H9 (cell line): ENCODE results near the gene RABGAP1L. TPM values are rescaled to one million over a fixed set of nuclear protein-coding genes. Genes with fewer than 3 reads are reported as not detected.

Experiments used
- DNase-seq: peaks from one replicate; pipeline ENCODE4 v3.0.0-alpha.2; 2017
- H2AFZ ChIP-seq: one replicate; pipeline ENCODE4 v1.6.1; 2013; ENCODE audit warnings: mild to moderate bottlenecking, low read length, control low read depth, moderate library complexity
- H2AK5ac ChIP-seq: 2 replicates; pipeline ENCODE4 v1.6.1; 2013; ENCODE audit warnings: low read length, control low read depth, mixed read lengths; ENCODE audit not compliant: insufficient read length
- H2BK120ac ChIP-seq: one replicate; pipeline ENCODE4 v1.6.1; 2013; ENCODE audit warnings: low read depth, mild to moderate bottlenecking, low read length, control low read depth, inconsistent platforms; ENCODE audit not compliant: poor library complexity, severe bottlenecking
- H2BK12ac ChIP-seq: 2 replicates; pipeline ENCODE4 v1.6.1; 2013; ENCODE audit warnings: low read length, control low read depth, mixed read lengths, low read depth; ENCODE audit not compliant: insufficient read length
- H2BK15ac ChIP-seq: 2 replicates; pipeline ENCODE4 v1.6.1; 2013; ENCODE audit warnings: low read depth, low read length, control low read depth
- H2BK20ac ChIP-seq: one replicate; pipeline ENCODE4 v1.6.1; 2013; ENCODE audit warnings: low read depth, mild to moderate bottlenecking, low read length, control low read depth, inconsistent platforms; ENCODE audit not compliant: poor library complexity, severe bottlenecking
- H2BK5ac ChIP-seq: 2 replicates; pipeline ENCODE4 v1.6.1; 2013; ENCODE audit warnings: low read length, control low read depth, mixed read lengths; ENCODE audit not compliant: insufficient read length
- H3K14ac ChIP-seq: 2 replicates; pipeline ENCODE4 v1.6.1; 2013; ENCODE audit warnings: low read length, control low read depth; ENCODE audit not compliant: insufficient read depth
- H3K18ac ChIP-seq: 2 replicates; pipeline ENCODE4 v1.6.1; 2013; ENCODE audit warnings: low read depth, mild to moderate bottlenecking, mixed read lengths, low read length, control low read depth; ENCODE audit not compliant: insufficient read length
- H3K23ac ChIP-seq: 2 replicates; pipeline ENCODE4 v1.6.1; 2013; ENCODE audit warnings: low read length, control low read depth, mixed read lengths, low read depth; ENCODE audit not compliant: insufficient read length
- H3K23me2 ChIP-seq: 2 replicates; pipeline ENCODE4 v1.6.1; 2013; ENCODE audit warnings: low read depth, mild to moderate bottlenecking, mixed read lengths, low read length, control low read depth; ENCODE audit not compliant: insufficient read length, poor library complexity, severe bottlenecking
- H3K27ac ChIP-seq: 2 replicates; pipeline ENCODE4 v1.5.1; 2013; ENCODE audit warnings: low read length, control low read depth, mixed read lengths, low read depth; ENCODE audit not compliant: insufficient read length
- H3K27me3 ChIP-seq: 2 replicates; pipeline ENCODE4 v1.6.1; 2013; ENCODE audit warnings: low read length, control low read depth, inconsistent platforms; ENCODE audit not compliant: insufficient read depth
- H3K4ac ChIP-seq: 2 replicates; pipeline ENCODE4 v1.6.1; 2013; ENCODE audit warnings: low read depth, mild to moderate bottlenecking, control low read depth, inconsistent platforms, low read length, moderate library complexity
- H3K4me1 ChIP-seq: 2 replicates; pipeline ENCODE4 v1.6.1; 2013; ENCODE audit warnings: low read length, control low read depth, inconsistent platforms; ENCODE audit not compliant: insufficient read depth
- H3K4me2 ChIP-seq: 2 replicates; pipeline ENCODE4 v1.6.1; 2013; ENCODE audit warnings: low read length, control low read depth, mixed read lengths; ENCODE audit not compliant: insufficient read length, insufficient read depth
- H3K56ac ChIP-seq: 2 replicates; pipeline ENCODE4 v1.6.1; 2013; ENCODE audit warnings: low read depth, mild to moderate bottlenecking, mixed read lengths, low read length, control low read depth; ENCODE audit not compliant: insufficient read length
- H3K79me1 ChIP-seq: 2 replicates; pipeline ENCODE4 v1.6.1; 2013; ENCODE audit warnings: low read depth, mild to moderate bottlenecking, moderate library complexity, low read length, control low read depth, inconsistent platforms; ENCODE audit not compliant: insufficient read depth, poor library complexity, severe bottlenecking
- H3K79me2 ChIP-seq: 2 replicates; pipeline ENCODE4 v1.6.1; 2013; ENCODE audit warnings: low read length, control low read depth, inconsistent platforms; ENCODE audit not compliant: insufficient read depth
- H3K9ac ChIP-seq: 2 replicates; pipeline ENCODE4 v1.6.1; 2013; ENCODE audit warnings: low read length, control low read depth, mixed read lengths; ENCODE audit not compliant: insufficient read length; ENCODE audit errors: extremely low read depth
- H3K9me3 ChIP-seq: one replicate; pipeline ENCODE4 v1.6.1; 2013; ENCODE audit warnings: low read depth, low read length, inconsistent platforms; ENCODE audit not compliant: control insufficient read depth
- H3T11ph ChIP-seq: one replicate; pipeline ENCODE4 v1.6.1; 2013; ENCODE audit warnings: mild to moderate bottlenecking, low read length, control low read depth, inconsistent platforms
- H4K20me1 ChIP-seq: one replicate; pipeline ENCODE4 v1.6.1; 2013; ENCODE audit not compliant: control insufficient read depth, insufficient read length, insufficient read depth
- H4K5ac ChIP-seq: 2 replicates; pipeline ENCODE4 v1.6.1; 2013; ENCODE audit warnings: low read depth, mild to moderate bottlenecking, mixed read lengths, low read length, control low read depth; ENCODE audit not compliant: insufficient read length
- H4K8ac ChIP-seq: replicated peaks from 2 replicates; pipeline ENCODE4 v1.6.1; 2013; ENCODE audit warnings: low read length, control low read depth, mixed read lengths, low read depth; ENCODE audit not compliant: insufficient read length
- H4K91ac ChIP-seq: 2 replicates; pipeline ENCODE4 v1.6.1; 2013; ENCODE audit warnings: low read depth, mild to moderate bottlenecking, moderate library complexity, mixed read lengths, low read length, control low read depth; ENCODE audit not compliant: insufficient read length
- H3K27ac Mint-ChIP-seq, 3 experiments: 2 replicates in 2 of 3; 3 replicates in 1 of 3; pipeline ENCODE4 v1.8.0; 2020 to 2021; ENCODE audit warnings: mixed read lengths in 3 of 3, mild to moderate bottlenecking in 1 of 3, moderate library complexity in 1 of 3
- H3K27me3 Mint-ChIP-seq: 2 replicates; pipeline ENCODE4 v1.8.0; 2021; ENCODE audit warnings: low read depth, mild to moderate bottlenecking, moderate library complexity, mixed read lengths
- H3K36me3 Mint-ChIP-seq, 3 experiments: 2 replicates in 2 of 3; 3 replicates in 1 of 3; pipeline ENCODE4 v1.8.0; 2020 to 2021; ENCODE audit warnings: low read depth in 3 of 3, mixed read lengths in 3 of 3; ENCODE audit not compliant: insufficient read depth in 1 of 3
- H3K4me1 Mint-ChIP-seq, 2 experiments: 2 replicates each; pipeline ENCODE4 v1.8.0; 2020; ENCODE audit warnings: mixed read lengths in 2 of 2
- H3K4me3 Mint-ChIP-seq, 2 experiments: 2 replicates in 1 of 2; 3 replicates in 1 of 2; pipeline ENCODE4 v1.8.0; 2020 to 2021; ENCODE audit warnings: mild to moderate bottlenecking in 2 of 2, mixed read lengths in 2 of 2, moderate library complexity in 1 of 2
- H3K9me3 Mint-ChIP-seq, 2 experiments: 2 replicates in 1 of 2; 3 replicates in 1 of 2; pipeline ENCODE4 v1.8.0; 2020; ENCODE audit warnings: mild to moderate bottlenecking in 2 of 2, mixed read lengths in 2 of 2, moderate library complexity in 1 of 2
- WGBS: extraction: QIAGEN DNeasy Blood & Tissue Kit; methylation state at CpG from one replicate; pipeline ENCODE4 v1.1.7; 2013; ENCODE audit warnings: missing lambda C conversion rate, low lambda C conversion rate, mixed read lengths; ENCODE audit not compliant: insufficient read length; ENCODE audit errors: extremely low coverage; 5-methylcytosine and 5-hydroxymethylcytosine counted together
- total RNA-seq: library from RNA; stranded (reverse); gene quantifications from 2 replicates; pipeline ENCODE4 v1.2.1, GENCODE V29; 2021
- TF ChIP-seq, protein P1 (sequence below): fragments of 200-600 bp; sonication (generic); conservative IDR thresholded peaks from 3 replicates; pipeline ENCODE4 v1.8.0; 2021; ENCODE audit warnings: antibody characterized with exemption, mild to moderate bottlenecking

RABGAP1L gene
- total RNA-seq, 1 experiment from 2014 or later: 147 TPM

GRCh38 chr1:174135211-174135610 lies 24.1 kb upstream of the RABGAP1L start:
- Histone ChIP-seq H3K4me1 (no peaks in the 10 kb centered on the region), H4K8ac (no peak overlapping the region), H3T11ph (no peak overlapping the region), H4K5ac (no peak overlapping the region), H3K23ac (no peak overlapping the region), H3K9ac (no peak overlapping the region), H3K79me1 (no peaks in the 10 kb centered on the region), H3K27ac (no peak overlapping the region), H2BK12ac (no peak overlapping the region), H2AK5ac (no peak overlapping the region), H3K23me2 (no peaks in the 10 kb centered on the region), H3K56ac (no peak overlapping the region), H2BK20ac (no peak overlapping the region), H4K91ac (no peak overlapping the region), H2BK15ac (no peak overlapping the region), H3K18ac (no peak overlapping the region), H3K4ac (no peak overlapping the region), H2BK5ac (no peak overlapping the region), H3K79me2 (no peaks in the 10 kb centered on the region), H3K14ac (no peak overlapping the region), H3K4me2 (no peak overlapping the region), H3K27me3 (no peaks in the 10 kb centered on the region), H2BK120ac (no peak overlapping the region), H4K20me1 (no peaks in the 10 kb centered on the region), H2AFZ (no peak overlapping the region), H3K9me3 (no peaks in the 10 kb centered on the region)
- no peak for DNase-seq
- no CpG with 5 or more reads among the region's 2 CpGs for WGBS
- Mint-ChIP-seq H3K4me3 (no peak overlapping the region), H3K27ac (no peak overlapping the region), H3K36me3 (no peaks in the 10 kb centered on the region), H3K4me1 (peaks cover 8 to 14% of the 10 kb centered on the region in 2 experiments), H3K27me3 (no peaks in the 10 kb centered on the region), H3K9me3 (no peaks in the 10 kb centered on the region; a peak in 2 of 5 replicates)
- TF ChIP-seq, protein P1, sequence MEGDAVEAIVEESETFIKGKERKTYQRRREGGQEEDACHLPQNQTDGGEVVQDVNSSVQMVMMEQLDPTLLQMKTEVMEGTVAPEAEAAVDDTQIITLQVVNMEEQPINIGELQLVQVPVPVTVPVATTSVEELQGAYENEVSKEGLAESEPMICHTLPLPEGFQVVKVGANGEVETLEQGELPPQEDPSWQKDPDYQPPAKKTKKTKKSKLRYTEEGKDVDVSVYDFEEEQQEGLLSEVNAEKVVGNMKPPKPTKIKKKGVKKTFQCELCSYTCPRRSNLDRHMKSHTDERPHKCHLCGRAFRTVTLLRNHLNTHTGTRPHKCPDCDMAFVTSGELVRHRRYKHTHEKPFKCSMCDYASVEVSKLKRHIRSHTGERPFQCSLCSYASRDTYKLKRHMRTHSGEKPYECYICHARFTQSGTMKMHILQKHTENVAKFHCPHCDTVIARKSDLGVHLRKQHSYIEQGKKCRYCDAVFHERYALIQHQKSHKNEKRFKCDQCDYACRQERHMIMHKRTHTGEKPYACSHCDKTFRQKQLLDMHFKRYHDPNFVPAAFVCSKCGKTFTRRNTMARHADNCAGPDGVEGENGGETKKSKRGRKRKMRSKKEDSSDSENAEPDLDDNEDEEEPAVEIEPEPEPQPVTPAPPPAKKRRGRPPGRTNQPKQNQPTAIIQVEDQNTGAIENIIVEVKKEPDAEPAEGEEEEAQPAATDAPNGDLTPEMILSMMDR: no peak
